SJCRH30 (cell line): Measurements from ENCODE around the gene C19orf67. TPM values are rescaled to one million over a fixed set of nuclear protein-coding genes. Genes with fewer than 3 reads are reported as not detected.

Experiments used
- DNase-seq, 2 experiments: peaks; one replicate each; pipeline ENCODE4 v3.0.0-alpha.2; 2015 to 2020
- H3K27ac ChIP-seq: fragments of 250-450 bp; sonication (Bioruptor Pico); 2 replicates; pipeline ENCODE4 v1.5.1; 2020; ENCODE audit warnings: mild to moderate bottlenecking, moderate library complexity
- H3K27me3 ChIP-seq: fragments of 250-450 bp; sonication (Bioruptor Pico); 2 replicates; pipeline ENCODE4 v1.5.1; 2020; ENCODE audit warnings: mild to moderate bottlenecking, moderate library complexity
- H3K36me3 ChIP-seq: fragments of 250-450 bp; sonication (Bioruptor Pico); 2 replicates; pipeline ENCODE4 v1.5.1; 2020; ENCODE audit warnings: mild to moderate bottlenecking, moderate library complexity
- H3K4me1 ChIP-seq: fragments of 250-450 bp; sonication (Bioruptor Pico); 2 replicates; pipeline ENCODE4 v1.5.1; 2020; ENCODE audit warnings: mild to moderate bottlenecking, moderate library complexity
- H3K4me3 ChIP-seq: fragments of 250-450 bp; sonication (Bioruptor Pico); 2 replicates; pipeline ENCODE4 v1.5.1; 2020; ENCODE audit warnings: mild to moderate bottlenecking, moderate library complexity
- H3K9me3 ChIP-seq: fragments of 250-450 bp; sonication (Bioruptor Pico); replicated peaks from 2 replicates; pipeline ENCODE4 v1.5.1; 2020; ENCODE audit warnings: mild to moderate bottlenecking, moderate library complexity
- total RNA-seq: library from RNA; depleted of rRNA; stranded (reverse); fragments of >200 nt; shearing (Covaris generic); gene quantifications from 2 replicates; pipeline ENCODE4 v1.2.3, GENCODE V29; 2014; rRNA removed

C19orf67 gene
- not detected in 2 replicates for total RNA-seq

DNA sequence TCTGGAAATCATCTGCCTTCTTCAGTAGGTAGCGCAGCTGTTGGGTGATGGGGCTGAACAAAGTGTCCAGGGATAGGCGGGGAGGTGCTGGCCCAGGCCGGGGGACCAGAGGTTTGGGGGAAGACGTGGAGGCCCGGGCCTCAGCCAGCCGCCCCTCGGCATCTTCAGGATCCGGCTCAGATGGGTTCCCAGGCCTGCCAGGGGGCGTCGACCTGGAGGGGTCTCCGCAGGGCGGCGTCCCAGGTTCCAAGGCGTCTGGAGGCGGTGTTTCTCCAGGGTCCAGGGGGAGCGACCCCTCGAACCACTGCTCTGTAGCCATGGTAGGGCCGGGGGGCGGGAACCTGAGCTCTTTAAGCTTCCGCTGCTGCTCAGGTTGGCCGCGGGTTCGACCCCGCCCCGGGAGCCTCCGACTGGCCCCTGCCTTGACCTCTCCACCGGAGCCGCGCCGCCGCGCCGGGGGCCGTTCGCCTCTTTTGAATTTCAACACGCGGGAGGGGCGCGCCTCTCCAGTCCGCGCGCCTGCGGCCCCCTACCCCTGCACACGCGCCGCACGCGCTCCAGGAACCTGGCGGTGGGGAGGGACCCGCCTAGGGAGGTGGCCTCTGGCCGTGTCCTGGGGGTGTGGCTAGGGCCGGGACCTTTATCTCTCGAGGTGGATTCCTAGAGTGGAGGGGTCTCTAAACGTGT, at the start of gene C19orf67:
TSS of gene C19orf67 (minus strand) at position 475 of the 687 bp plus-strand sequence. CDS start at position 319, 156 bp downstream.
- Histone ChIP-seq H3K9me3 (no peaks in the 10 kb centered on the region), H3K4me1 (peaks cover 18% of the 10 kb centered on the region), H3K27ac (no peak within 1 kb of the TSS), H3K27me3 (no peaks in the 10 kb centered on the region), H3K4me3 (no peak within 1 kb of the TSS), H3K36me3 (peaks cover 22% of the 10 kb centered on the region)
- no peak for DNase-seq

DNA sequence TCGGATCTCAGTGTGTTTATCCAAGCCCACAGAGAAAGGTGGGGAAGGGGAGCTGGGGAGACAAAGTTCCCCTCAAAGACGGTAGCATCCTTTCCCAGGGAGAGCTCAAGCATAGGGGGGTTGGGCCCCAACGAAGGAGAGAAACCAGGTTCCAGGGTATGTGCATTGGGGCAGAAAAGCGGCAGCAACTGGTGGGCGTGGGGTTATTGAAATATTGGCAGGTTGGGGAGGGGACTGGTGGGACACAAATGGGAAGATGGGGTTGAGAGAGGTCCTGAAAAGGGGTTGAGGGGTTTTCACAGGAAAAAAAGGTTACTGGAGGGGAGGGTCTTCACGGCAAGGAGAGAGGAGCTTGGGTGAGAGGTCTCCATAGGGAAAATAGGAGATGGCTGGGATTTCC, 49.8 kb upstream of the C19orf67 start:
- peak overlapping the region; percentile 55; the same call in 1 of the 2 replicates for H3K27ac ChIP-seq

DNA sequence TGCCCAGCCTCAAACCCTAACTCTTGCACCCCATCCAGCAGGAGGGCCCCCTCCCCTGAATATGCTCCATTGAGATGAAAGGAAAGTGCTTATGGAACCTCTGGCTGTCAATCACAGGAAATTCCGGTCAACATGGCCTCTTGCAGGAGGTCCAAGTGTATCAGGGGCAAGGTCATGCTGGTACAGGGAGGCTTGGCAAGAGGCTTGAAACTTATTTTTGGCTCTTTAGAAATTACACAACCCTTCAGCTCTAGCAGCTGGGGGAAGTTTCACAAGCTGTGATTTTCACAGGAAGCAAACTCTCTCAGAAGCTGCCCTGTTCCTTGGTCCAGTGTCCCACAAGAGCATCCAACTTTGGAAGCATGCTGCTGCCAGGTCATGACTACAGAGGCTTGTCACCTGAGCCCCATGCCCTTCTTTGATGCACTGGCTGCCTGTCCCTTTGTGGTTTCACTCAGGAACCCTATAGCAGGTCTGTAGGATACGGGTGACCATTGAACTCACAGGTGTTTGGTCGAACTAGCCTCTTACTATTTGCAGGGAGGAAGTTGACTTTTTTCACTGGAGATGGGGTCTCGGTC, 42.4 kb upstream of the C19orf67 start:
- Histone ChIP-seq H3K27me3 (no peaks in the 10 kb centered on the region), H3K36me3 (peaks cover 26% of the 10 kb centered on the region), H3K4me1 (no peaks in the 10 kb centered on the region), H3K9me3 (no peaks in the 10 kb centered on the region), H3K4me3 (no peak overlapping the region), H3K27ac (no peak overlapping the region)
- DNase-seq = no peak

More for the DNA sequence above, 49.8 kb upstream of the C19orf67 start:
- peaks cover 14% of the 10 kb centered on the region for H3K36me3 ChIP-seq
- peaks cover 8% of the 10 kb centered on the region for H3K4me1 ChIP-seq
- peak overlapping the region; percentile 86 for H3K4me3 ChIP-seq
- no peak for DNase-seq
- H3K9me3 ChIP-seq = no peaks in the 10 kb centered on the region
- H3K27me3 ChIP-seq = no peaks in the 10 kb centered on the region

DNA sequence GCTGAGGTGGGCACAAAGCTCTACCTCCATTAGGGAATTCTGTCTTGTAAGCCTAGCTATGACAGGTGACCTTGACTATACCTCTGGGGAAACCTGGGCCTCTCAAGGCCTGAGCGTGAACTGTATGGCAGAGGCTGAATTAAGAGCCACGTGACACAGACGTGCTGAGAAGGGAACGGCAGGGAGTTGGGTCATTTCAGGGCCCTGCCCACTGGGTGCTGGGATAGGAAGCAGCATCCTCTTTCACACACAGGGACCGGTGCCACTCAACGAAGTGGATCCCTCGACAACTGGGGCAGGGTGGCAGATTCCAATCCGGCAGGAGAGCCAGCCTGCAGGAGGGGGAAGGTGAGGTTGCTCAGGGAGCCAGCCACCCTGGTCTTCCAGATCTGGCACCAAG, 41.6 kb upstream of the C19orf67 start:
- DNase-seq = no peak
- Histone ChIP-seq H3K27me3 (no peaks in the 10 kb centered on the region), H3K27ac (no peak overlapping the region), H3K4me1 (no peaks in the 10 kb centered on the region), H3K4me3 (no peak overlapping the region), H3K9me3 (no peaks in the 10 kb centered on the region), H3K36me3 (peaks cover 20% of the 10 kb centered on the region)

DNA sequence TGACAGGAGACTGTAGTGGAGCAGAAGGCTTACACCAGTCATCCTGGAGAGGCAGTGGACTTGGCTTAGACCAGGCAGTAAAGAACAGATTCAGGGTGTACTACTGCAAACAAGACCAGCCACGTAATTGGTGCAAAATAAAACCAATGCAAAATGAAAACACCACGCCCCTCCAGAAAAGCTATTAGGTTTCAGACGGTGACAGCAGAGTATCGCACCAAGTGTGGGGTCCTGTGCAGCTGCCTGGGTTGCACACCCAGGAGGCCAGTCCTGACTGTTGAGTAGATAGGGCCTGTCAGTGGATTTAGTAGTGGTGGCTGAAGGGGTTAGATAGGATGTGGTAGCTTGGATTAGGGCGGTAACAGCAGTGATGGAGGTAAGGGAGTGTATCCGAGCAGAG, 37.3 kb upstream of the C19orf67 start:
- Histone ChIP-seq H3K27me3 (no peaks in the 10 kb centered on the region), H3K27ac (no peak overlapping the region), H3K36me3 (peaks cover 11% of the 10 kb centered on the region), H3K4me1 (peaks cover 17% of the 10 kb centered on the region), H3K4me3 (no peak overlapping the region), H3K9me3 (no peaks in the 10 kb centered on the region)
- DNase-seq = peak; percentile 35 to 54

DNA sequence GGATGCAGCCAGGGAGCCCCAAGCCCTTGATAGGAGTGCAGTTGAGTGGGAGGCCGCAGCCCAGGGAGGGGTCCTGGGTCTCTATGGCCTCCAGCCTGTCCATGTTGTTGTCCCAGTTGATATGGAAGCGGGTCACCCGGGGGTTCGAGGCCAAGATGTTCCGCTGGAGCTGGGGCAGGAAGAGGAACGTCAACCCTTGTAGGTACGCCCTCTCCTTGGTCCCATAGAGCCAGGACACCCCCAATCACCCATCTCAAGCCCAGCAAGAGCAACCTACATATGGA, 34.9 kb upstream of the C19orf67 start:
- no peaks in the 10 kb centered on the region for H3K27me3 ChIP-seq
- H3K36me3 ChIP-seq = peaks cover 9% of the 10 kb centered on the region
- DNase-seq = no peak
- H3K4me1 ChIP-seq = peaks cover 17% of the 10 kb centered on the region
- no peaks in the 10 kb centered on the region for H3K9me3 ChIP-seq
- no peak overlapping the region for H3K27ac ChIP-seq
- no peak overlapping the region for H3K4me3 ChIP-seq

DNA sequence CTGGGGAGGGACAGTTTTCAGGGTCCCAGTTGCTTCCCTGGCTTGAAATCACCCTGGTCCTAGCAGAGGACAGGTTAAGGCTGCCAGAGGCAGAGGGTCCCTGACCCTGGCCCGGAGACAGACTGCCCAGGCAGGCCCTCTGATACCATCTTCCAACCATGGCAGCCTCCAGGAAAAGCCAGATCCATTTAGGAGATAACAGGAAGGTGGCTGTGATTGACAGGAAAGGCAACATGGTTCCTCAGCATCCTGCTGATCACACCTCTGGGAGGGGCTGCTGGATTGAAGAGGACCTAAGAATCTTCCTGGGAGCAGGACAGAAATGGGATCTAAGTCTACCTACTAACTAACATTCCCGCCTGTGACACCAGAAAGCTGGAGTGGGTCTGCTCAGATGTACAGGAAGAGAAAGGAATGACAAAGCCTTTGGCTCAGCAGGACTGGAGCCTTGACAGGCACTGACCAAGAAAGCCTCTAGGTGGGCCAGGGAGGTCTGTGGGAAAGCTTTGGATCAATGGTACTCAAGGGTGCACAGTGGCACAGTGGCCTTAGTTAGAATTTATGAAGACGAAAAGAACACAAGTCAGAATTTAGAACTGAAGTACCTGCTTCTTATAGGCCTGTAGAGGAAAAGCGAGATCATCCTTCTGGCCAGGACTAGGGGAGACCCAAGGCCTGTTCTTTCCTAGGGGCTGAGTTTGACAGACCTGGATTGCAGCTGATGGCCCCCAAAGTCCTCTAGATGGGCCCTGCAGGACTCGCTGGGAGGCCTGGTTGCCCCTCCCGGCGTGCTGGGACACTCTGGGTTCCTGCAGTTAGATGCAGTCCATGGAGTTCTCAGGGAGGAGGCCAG, 34.3 kb upstream of the C19orf67 start:
- Histone ChIP-seq H3K4me3 (no peak overlapping the region), H3K27me3 (no peaks in the 10 kb centered on the region), H3K27ac (no peak overlapping the region; the same call in 1 of the 2 replicates), H3K4me1 (peaks cover 17% of the 10 kb centered on the region), H3K36me3 (peaks cover 5% of the 10 kb centered on the region), H3K9me3 (no peaks in the 10 kb centered on the region)
- DNase-seq = no peak

DNA sequence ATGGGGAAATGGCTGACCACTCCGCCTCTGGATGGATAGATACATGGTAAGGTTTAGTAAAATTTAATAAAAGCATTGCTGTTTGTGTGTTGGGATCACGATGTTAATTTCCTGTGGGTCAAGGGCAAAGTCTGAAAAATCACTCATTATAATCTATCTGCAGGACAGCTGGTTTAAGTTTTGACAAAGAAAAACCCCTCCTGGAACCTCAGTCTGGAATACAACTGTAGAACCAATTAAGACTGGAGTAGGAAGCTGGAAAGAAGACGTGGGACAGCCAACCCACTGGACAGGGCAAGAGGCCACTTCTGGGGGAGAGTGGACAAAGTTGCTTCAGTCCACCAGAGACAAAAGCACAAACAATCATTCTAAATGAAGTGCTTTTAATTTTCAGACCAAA, 33.6 kb upstream of the C19orf67 start:
- Histone ChIP-seq H3K9me3 (no peaks in the 10 kb centered on the region), H3K36me3 (no peaks in the 10 kb centered on the region; the same call in none of the 2 replicates), H3K27ac (peak overlapping the region; percentile 43; the same call in 1 of the 2 replicates), H3K27me3 (no peaks in the 10 kb centered on the region), H3K4me3 (peak overlapping the region; percentile 64), H3K4me1 (peaks cover 17% of the 10 kb centered on the region)
- no peak for DNase-seq

DNA sequence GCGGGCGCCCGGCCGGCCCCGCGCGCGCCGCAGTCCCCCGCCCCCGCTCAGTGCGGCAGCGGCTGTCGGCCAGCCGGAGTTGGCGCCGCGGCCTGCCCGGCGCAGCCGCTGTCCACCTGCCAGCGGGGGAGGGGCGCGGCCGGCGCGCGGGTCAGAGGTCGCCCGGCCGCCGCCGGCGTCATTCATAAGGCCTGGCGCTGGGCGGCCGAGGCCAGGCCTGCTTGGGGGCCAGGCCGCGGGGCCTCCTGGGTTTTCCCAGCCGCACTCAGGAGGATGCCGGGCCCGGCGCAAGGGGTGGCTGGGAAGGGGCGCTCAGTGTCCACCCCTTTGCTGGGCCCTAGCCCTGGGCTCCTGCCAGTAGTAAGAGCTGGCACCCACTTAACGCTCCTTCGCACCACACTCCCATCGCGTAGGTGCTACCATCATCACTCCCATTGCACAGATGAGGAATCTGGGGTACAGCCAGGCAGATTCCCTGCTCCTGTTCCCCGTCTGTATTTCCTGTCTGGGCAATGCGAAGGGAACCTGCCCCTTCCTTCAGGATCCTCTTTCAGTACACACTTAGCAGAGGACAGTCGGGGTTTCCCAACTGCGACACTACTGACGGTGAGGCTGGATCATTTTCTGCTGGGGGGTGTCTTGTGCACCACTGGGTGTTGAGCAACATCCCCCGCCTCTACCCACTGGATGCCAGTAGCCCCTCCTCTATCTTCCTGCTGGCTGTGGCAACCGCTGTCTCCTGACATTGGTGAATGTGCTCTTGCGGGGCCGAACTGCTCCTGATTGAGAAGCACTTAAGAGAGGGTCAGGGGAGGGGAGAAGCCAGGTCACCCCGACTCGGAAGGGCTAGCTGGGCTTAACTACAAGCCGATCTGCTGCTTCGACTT, 32.8 kb upstream of the C19orf67 start:
- Histone ChIP-seq H3K27ac (peak overlapping the region; percentile 43), H3K27me3 (no peaks in the 10 kb centered on the region), H3K36me3 (no peaks in the 10 kb centered on the region; the same call in 1 of the 2 replicates), H3K9me3 (no peaks in the 10 kb centered on the region), H3K4me3 (peak overlapping the region; percentile 64), H3K4me1 (peaks cover 21% of the 10 kb centered on the region)
- peak; percentile 61 to 69 for DNase-seq

DNA sequence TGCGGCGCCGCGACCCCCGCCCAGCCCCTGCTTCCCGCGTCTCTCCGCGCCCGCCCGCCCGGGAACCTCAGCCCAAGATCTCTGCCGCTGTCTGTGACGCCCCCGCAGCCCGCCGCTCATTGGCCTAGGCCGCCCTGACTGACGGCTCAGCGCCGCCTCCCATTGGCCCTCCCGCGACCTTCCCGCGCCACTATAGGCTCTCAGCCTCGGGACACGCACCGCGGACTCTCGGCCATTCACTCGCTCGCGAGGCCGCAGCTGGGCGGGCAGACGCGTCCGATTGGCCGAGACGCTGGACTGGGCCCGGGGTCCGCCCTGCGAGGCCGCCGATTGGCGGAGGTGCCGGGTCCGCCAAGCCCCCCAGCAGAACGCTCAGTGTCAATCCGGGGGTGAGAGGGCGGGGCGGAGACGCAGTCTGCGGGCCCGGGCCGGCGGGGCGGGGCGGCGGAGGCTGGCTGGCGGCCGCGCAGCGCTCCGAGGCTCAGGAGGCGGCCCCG, 32.1 kb upstream of the C19orf67 start, which contains the start of gene PRKACA:
TSS of gene PRKACA (minus strand) at position 95 of the 497 bp plus-strand sequence. CDS start 215 bp downstream, outside the sequence.
- Histone ChIP-seq H3K4me3 (peak within 1 kb of the TSS; percentile 85), H3K9me3 (no peaks in the 10 kb centered on the region), H3K27me3 (no peaks in the 10 kb centered on the region), H3K36me3 (no peaks in the 10 kb centered on the region; the same call in 1 of the 2 replicates), H3K4me1 (peaks cover 28% of the 10 kb centered on the region), H3K27ac (peak within 1 kb of the TSS; percentile 58)
- peak; percentile 99 to 100 for DNase-seq

DNA sequence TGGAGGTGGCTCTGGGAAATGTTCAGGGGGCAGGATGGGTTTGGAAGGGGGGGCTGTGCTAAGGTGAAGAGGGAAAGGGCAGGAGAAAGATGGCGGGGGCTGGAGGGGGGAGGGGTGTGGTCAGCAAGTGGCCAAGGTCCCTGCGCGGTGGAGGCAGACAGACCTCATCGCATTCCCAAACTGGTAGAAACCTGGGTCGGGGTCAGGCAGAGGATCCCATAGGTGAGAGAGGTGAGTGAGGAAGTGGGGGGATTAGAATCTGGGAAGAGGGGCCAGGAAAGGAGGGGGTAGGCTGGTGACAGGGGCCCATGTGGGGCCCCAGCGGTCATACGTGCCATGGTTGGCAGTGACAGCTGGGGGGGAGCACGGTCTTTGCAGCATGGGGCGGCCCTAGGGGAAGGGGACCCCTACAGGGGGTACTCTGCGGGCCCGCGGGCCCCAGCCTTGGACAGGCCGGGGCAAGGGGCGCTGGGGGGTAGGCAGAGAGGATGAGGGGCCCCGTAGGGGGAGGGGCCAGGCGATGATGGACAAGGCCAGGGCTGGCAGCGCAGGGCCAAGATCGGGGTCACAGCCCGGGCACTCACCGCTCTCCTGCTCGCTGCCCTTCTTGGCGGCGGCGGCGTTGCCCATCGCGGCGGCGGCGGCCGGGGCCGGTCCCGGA, 31.5 kb upstream of the C19orf67 start:
- peak; percentile 69 for DNase-seq
- Histone ChIP-seq H3K9me3 (no peaks in the 10 kb centered on the region), H3K36me3 (no peaks in the 10 kb centered on the region; the same call in 1 of the 2 replicates), H3K27me3 (no peaks in the 10 kb centered on the region), H3K4me1 (peaks cover 31% of the 10 kb centered on the region), H3K27ac (peak overlapping the region; percentile 58), H3K4me3 (peak overlapping the region; percentile 85)

DNA sequence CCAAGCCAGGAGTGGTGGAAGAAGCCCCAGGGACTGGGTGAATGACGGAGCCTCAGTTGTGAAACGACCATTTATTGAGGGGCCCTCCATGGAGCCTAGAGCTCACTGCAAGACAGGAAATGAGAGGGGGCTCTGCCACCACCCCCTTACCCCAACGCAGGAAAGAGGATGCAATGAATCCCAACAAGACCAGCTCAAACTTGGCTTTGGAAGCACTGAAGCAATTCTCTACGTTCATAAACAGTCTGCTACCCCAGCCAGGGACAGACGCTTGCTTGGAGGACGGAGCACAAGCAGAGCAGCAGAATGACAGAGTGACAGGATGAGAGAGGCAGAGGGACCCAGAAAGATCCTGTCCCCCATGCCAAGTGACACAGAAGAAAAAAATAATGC, 30.9 kb upstream of the C19orf67 start:
- no peaks in the 10 kb centered on the region for H3K27me3 ChIP-seq
- H3K36me3 ChIP-seq = no peaks in the 10 kb centered on the region; the same call in 1 of the 2 replicates
- H3K27ac ChIP-seq = peak overlapping the region; percentile 58; the same call in 1 of the 2 replicates
- no peaks in the 10 kb centered on the region for H3K9me3 ChIP-seq
- peak overlapping the region; percentile 85 for H3K4me3 ChIP-seq
- peaks cover 31% of the 10 kb centered on the region for H3K4me1 ChIP-seq
- no peak for DNase-seq

DNA sequence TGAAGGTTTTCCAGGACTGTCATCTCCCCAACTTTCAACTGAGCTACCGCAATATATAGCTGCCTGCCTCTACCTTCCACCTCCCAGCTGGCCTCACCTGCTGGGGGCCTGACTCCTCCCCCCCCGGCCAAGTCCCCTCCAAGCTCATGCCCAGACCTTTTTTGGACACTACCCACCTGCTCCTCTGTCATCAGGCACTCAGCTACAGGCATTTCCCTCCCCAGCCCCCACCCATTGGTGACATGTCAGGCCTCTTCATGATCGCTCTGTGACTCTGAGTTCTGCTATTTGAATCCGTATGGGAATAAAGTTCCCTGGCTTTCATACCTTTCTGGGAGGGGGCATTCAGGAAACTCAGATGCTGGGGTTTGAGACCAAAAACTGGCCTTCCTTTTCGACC, 30.2 kb upstream of the C19orf67 start:
- Histone ChIP-seq H3K27ac (no peak overlapping the region), H3K27me3 (no peaks in the 10 kb centered on the region), H3K9me3 (no peaks in the 10 kb centered on the region), H3K4me3 (no peak overlapping the region), H3K36me3 (no peaks in the 10 kb centered on the region), H3K4me1 (peaks cover 31% of the 10 kb centered on the region)
- DNase-seq = no peak
